K562 (cell line): ENCODE results near the gene FIGNL1. TPM values are rescaled to one million over a fixed set of nuclear protein-coding genes. Genes with fewer than 3 reads are reported as not detected.

ENCODE experiments used
- ATAC-seq: fragments of 200-7000 bp; cut with Tn5 transposase; 3 replicates; pipeline ENCODE4 v1.9.1; 2020; ENCODE audit warnings: moderate library complexity
- BruUV-seq: library from RNA; stranded (reverse); fragments of 400-500 nt; replicated peaks from 2 replicates; lab custom pipeline; 2021; lab: Mats Ljungman, UMichigan
- CTCF ChIA-PET: fragments of 300-600 bp; formaldehyde crosslinking; extraction: SDS; loops from one replicate; lab custom pipeline; 2021; ENCODE audit warnings: low intra/inter-chr PET ratio; lab: Yijun Ruan, JAX
- POLR2A ChIA-PET: fragments of 300-600, 350-650 bp; sonication (Branson Sonifier 250); formaldehyde crosslinking; extraction: SDS; loops from one replicate; lab custom pipeline; 2021; ENCODE audit warnings: antibody characterized with exemption, inconsistent platforms; lab: Yijun Ruan, JAX
- DNase-seq, 4 experiments: peaks; one replicate each; pipeline versions ENCODE4 v3.0.0 to v3.0.0-alpha.2; 2011 to 2018; ENCODE audit warnings: low spot score in 3 of 4, mixed read lengths in 3 of 4; ENCODE audit errors: extremely low read depth in 1 of 4
- FAIRE-seq: peaks from 2 replicates; lab custom pipeline; 2011; peaks lifted over from hg19 to GRCh38; lab: Jason Lieb, UNC
- H2AFZ ChIP-seq: 2 replicates; pipeline ENCODE4 v1.6.0; 2011; ENCODE audit warnings: low read depth, low read length, control low read depth, inconsistent platforms
- H3K27ac ChIP-seq: fragments of 200-600 bp; 3 replicates; pipeline ENCODE4 v1.8.0; 2011; ENCODE audit warnings: low read depth, mild to moderate bottlenecking, control low read depth, inconsistent platforms, low read length, moderate library complexity, mixed read lengths; ENCODE audit errors: extremely low read depth
- H3K27me3 ChIP-seq, 2 experiments: fragments of 300-600 bp in 1 of 2; 2 replicates in 1 of 2; 3 replicates in 1 of 2; pipeline versions ENCODE4 v1.6.0 to v1.8.0; 2011; ENCODE audit warnings: inconsistent platforms in 2 of 2, low read length in 2 of 2, mild to moderate bottlenecking in 1 of 2, mixed read lengths in 1 of 2, moderate library complexity in 1 of 2; ENCODE audit not compliant: control insufficient read depth in 2 of 2, insufficient read depth in 2 of 2
- H3K36me3 ChIP-seq: fragments of 300-600 bp; 3 replicates; pipeline ENCODE4 v1.8.0; 2011; ENCODE audit warnings: mild to moderate bottlenecking, low read length, inconsistent platforms; ENCODE audit not compliant: control insufficient read depth, insufficient read depth
- H3K4me1 ChIP-seq, 2 experiments: fragments of 200-600 bp in 1 of 2; replicated peaks in 1 of 2; 2 replicates in 1 of 2; 3 replicates in 1 of 2; pipeline versions ENCODE4 v1.5.1 to v1.8.0; 2011; ENCODE audit warnings: inconsistent platforms in 2 of 2, low read length in 2 of 2, mild to moderate bottlenecking in 1 of 2, mixed read lengths in 1 of 2, moderate library complexity in 1 of 2; ENCODE audit not compliant: control insufficient read depth in 2 of 2, insufficient read depth in 2 of 2
- H3K4me2 ChIP-seq: 2 replicates; pipeline ENCODE4 v1.6.1; 2011; ENCODE audit warnings: low read length, control low read depth, inconsistent platforms, mixed read lengths; ENCODE audit not compliant: insufficient read depth
- H3K4me3 ChIP-seq: fragments of 200-600 bp; sonication (generic), shearing (Covaris generic); 2 replicates; pipeline ENCODE4 v1.5.1; 2016; ENCODE audit warnings: control low read depth, inconsistent platforms
- H3K79me2 ChIP-seq: fragments of 200-600 bp; 3 replicates; pipeline ENCODE4 v1.8.0; 2011; ENCODE audit warnings: low read length, inconsistent platforms; ENCODE audit not compliant: control insufficient read depth, insufficient read depth
- H3K9ac ChIP-seq, 2 experiments: 2 replicates each; pipeline versions ENCODE4 v1.6.0 to v1.6.1; 2011; ENCODE audit warnings: low read depth in 2 of 2, low read length in 2 of 2, control low read depth in 1 of 2, inconsistent platforms in 1 of 2, mild to moderate bottlenecking in 1 of 2, mixed read lengths in 1 of 2; ENCODE audit not compliant: insufficient read depth in 1 of 2
- H3K9me1 ChIP-seq: one replicate; pipeline ENCODE4 v1.6.0; 2011; ENCODE audit warnings: inconsistent platforms, mild to moderate bottlenecking, low read length, moderate library complexity; ENCODE audit not compliant: control insufficient read depth, insufficient read depth
- H3K9me3 ChIP-seq: replicated peaks from 2 replicates; pipeline ENCODE4 v1.5.1; 2011; ENCODE audit warnings: low read depth, low read length, inconsistent platforms; ENCODE audit not compliant: control insufficient read depth, insufficient read depth
- H4K20me1 ChIP-seq: replicated peaks from 2 replicates; pipeline ENCODE4 v1.6.1; 2011; ENCODE audit warnings: low read length, inconsistent platforms, mixed read lengths; ENCODE audit not compliant: control insufficient read depth, insufficient read depth
- ARHGAP35 ChIP-seq: fragments of 450-650 bp; IDR thresholded peaks from 2 replicates; pipeline ENCODE4 v1.6.1; 2018; ENCODE audit not compliant: partially characterized antibody
- ELF2 ChIP-seq: fragments of 250-450 bp; sonication (Bioruptor Pico); IDR thresholded peaks from 2 replicates; pipeline ENCODE4 v1.5.0; 2021; ENCODE audit warnings: mild to moderate bottlenecking
- EP300 ChIP-seq: IDR thresholded peaks from 2 replicates; pipeline ENCODE4 v1.6.1; 2012; ENCODE audit warnings: low read length, improper control_type of control experiment
- FOXJ2 ChIP-seq: fragments of 200-800 bp; sonication (Bioruptor generic); IDR thresholded peaks from 2 replicates; pipeline ENCODE4 v1.6.1; 2016; ENCODE audit warnings: missing genetic modification characterization, missing compliant biosample characterization
- GATAD2B ChIP-seq: fragments of 450-650 bp; IDR thresholded peaks from 2 replicates; pipeline ENCODE4 v1.6.1; 2017; ENCODE audit warnings: mild to moderate bottlenecking, borderline replicate concordance
- NFATC3 ChIP-seq: fragments of 450-650 bp; IDR thresholded peaks from 2 replicates; pipeline ENCODE4 v1.6.1; 2017; ENCODE audit warnings: mild to moderate bottlenecking
- RBM34 ChIP-seq: fragments of 200-400 bp; formaldehyde crosslinking; IDR thresholded peaks from 2 replicates; pipeline ENCODE4 v1.6.1; 2018; ENCODE audit warnings: low read length, borderline replicate concordance; ENCODE audit not compliant: insufficient read depth
- SLC30A9 ChIP-seq: fragments of 250-450 bp; sonication (Bioruptor Pico); IDR thresholded peaks from 2 replicates; pipeline ENCODE4 v1.8.0; 2022; ENCODE audit warnings: mild to moderate bottlenecking, moderate library complexity
- ZBTB34 ChIP-seq: fragments of 250-450 bp; sonication (Bioruptor Pico); IDR thresholded peaks from 2 replicates; pipeline ENCODE4 v1.8.0; 2021; ENCODE audit warnings: mild to moderate bottlenecking, moderate library complexity
- ZNF175 ChIP-seq: fragments of 200-800 bp; sonication (Bioruptor generic); IDR thresholded peaks from 2 replicates; pipeline ENCODE4 v1.6.1; 2016; ENCODE audit warnings: low read depth, mild to moderate bottlenecking, missing genetic modification characterization, missing compliant biosample characterization
- ZNF324 ChIP-seq: fragments of 250-450 bp; sonication (Bioruptor Pico); IDR thresholded peaks from 2 replicates; pipeline ENCODE4 v1.4.0; 2020; ENCODE audit warnings: mild to moderate bottlenecking
- ZNF589 ChIP-seq: fragments of 200-800 bp; sonication (Bioruptor generic); IDR thresholded peaks from 2 replicates; pipeline ENCODE4 v1.6.1; 2016; ENCODE audit warnings: low read depth, missing genetic modification characterization, missing compliant biosample characterization
- WGBS: fragments of 100-300 bp; shearing (Covaris generic); methylation state at CpG from one replicate; pipeline ENCODE4 v1.1.6; 2016; ENCODE audit warnings: low coverage, mixed read lengths; ENCODE audit not compliant: insufficient coverage; ENCODE audit errors: missing lambda C conversion rate; 5-methylcytosine and 5-hydroxymethylcytosine counted together
- in situ Hi-C: fragments of 300-500 bp; cut with MboI; formaldehyde crosslinking; loops from 4 replicates; pipeline ENCODE4 v1.15.0; 2018; ENCODE audit warnings: inconsistent platforms, mixed read lengths
- intact Hi-C: fragments of 100-400 bp; cut with micrococcal nuclease; formaldehyde crosslinking; loops from 2 replicates; pipeline ENCODE4 v1.14.2; 2022
- polyA plus RNA-seq, 8 experiments: library from polyadenylated mRNA; depleted of rRNA in 4 of 8; stranded (reverse) in 5 of 8; unstranded in 3 of 8; fragments of >200 nt; fragmentation: Nextera tagmentation in 2 of 8; fragmentation: Illumina TruSeq in 1 of 8; extraction: Ambion mirVana in 2 of 8; extraction: Trizol in 1 of 8; gene quantifications; 2 replicates each; pipeline versions ENCODE4 v1.2.1 to v1.2.3, GENCODE V29; 2011 to 2014; ENCODE audit warnings: inconsistent platforms in 1 of 8, missing spikeins in 1 of 8
- total RNA-seq, 7 experiments: library from RNA; depleted of rRNA in 6 of 7; stranded (reverse); fragments of >200 nt in 6 of 7; fragmentation: Illumina TruSeq in 2 of 7; extraction: Trizol in 2 of 7; gene quantifications; 2 replicates each; pipeline versions ENCODE4 v1.2.1 to v1.2.3, GENCODE V29; 2011 to 2021; ENCODE audit warnings: low replicate concordance in 1 of 7
- TF ChIP-seq, protein P1 (sequence below): sonication (generic); formaldehyde crosslinking; IDR thresholded peaks from 2 replicates; pipeline ENCODE4 v1.8.0; 2023; ENCODE audit warnings: mild to moderate bottlenecking, missing genetic modification reagents
- TF ChIP-seq, protein P2 (sequence below): fragments of 250-450 bp; sonication (Bioruptor Pico); IDR thresholded peaks from 2 replicates; pipeline ENCODE4 v1.9.0; 2021; ENCODE audit warnings: mild to moderate bottlenecking

FIGNL1 gene
- total and polyA plus RNA-seq, 9 of the 15 experiments (the other 6 are each of a cell fraction or from before 2014, with no cell fraction given) = 15.5 to 48.3 (median 27.6) TPM

DNA sequence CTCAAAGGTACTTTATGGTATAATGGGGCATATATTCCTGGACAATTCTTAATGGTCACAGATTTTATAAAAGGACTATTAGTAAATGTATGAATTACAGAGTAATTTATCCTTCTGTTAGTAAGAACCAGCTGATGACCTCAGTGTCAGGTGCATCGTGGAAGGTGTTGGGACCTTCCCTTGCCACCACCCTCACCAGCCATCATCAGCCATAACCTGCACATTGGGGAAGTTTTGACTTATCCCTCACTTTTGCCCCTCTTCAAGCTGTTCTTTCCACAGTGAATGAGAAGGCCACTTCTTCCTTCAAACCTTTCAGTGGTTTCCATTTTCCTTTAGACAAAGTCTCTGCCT is 52.2 kb downstream of the FIGNL1 start (continued):
- TF ChIP-seq, protein P1, sequence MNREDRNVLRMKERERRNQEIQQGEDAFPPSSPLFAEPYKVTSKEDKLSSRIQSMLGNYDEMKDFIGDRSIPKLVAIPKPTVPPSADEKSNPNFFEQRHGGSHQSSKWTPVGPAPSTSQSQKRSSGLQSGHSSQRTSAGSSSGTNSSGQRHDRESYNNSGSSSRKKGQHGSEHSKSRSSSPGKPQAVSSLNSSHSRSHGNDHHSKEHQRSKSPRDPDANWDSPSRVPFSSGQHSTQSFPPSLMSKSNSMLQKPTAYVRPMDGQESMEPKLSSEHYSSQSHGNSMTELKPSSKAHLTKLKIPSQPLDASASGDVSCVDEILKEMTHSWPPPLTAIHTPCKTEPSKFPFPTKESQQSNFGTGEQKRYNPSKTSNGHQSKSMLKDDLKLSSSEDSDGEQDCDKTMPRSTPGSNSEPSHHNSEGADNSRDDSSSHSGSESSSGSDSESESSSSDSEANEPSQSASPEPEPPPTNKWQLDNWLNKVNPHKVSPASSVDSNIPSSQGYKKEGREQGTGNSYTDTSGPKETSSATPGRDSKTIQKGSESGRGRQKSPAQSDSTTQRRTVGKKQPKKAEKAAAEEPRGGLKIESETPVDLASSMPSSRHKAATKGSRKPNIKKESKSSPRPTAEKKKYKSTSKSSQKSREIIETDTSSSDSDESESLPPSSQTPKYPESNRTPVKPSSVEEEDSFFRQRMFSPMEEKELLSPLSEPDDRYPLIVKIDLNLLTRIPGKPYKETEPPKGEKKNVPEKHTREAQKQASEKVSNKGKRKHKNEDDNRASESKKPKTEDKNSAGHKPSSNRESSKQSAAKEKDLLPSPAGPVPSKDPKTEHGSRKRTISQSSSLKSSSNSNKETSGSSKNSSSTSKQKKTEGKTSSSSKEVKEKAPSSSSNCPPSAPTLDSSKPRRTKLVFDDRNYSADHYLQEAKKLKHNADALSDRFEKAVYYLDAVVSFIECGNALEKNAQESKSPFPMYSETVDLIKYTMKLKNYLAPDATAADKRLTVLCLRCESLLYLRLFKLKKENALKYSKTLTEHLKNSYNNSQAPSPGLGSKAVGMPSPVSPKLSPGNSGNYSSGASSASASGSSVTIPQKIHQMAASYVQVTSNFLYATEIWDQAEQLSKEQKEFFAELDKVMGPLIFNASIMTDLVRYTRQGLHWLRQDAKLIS (CRISPR knock-in tag) = no peak
- TF ChIP-seq NFATC3 = no peak

GRCh38 chr7:50397320-50397970 is 52.7 kb downstream of the FIGNL1 start:
- in situ Hi-C loops = no loop called here
- Histone ChIP-seq H3K4me1 (peaks cover 10 to 12% of the 10 kb centered on the region in 2 experiments; a peak in 3 of 5 replicates), H2AFZ (no peak overlapping the region), H4K20me1 (no peaks in the 10 kb centered on the region), H3K79me2 (no peaks in the 10 kb centered on the region), H3K27me3 (no peaks in the 10 kb centered on the region), H3K9ac (no peak overlapping the region), H3K4me3 (no peak overlapping the region), H3K9me3 (no peaks in the 10 kb centered on the region), H3K27ac (no peak overlapping the region), H3K9me1 (no peaks in the 10 kb centered on the region), H3K4me2 (no peak overlapping the region), H3K36me3 (peaks cover 81% of the 10 kb centered on the region)
- ChIA-PET POLR2A (no interaction called here), CTCF (no interaction called here)
- no peak for FAIRE-seq
- ATAC-seq = no peak
- intact Hi-C loops = no loop called here
- DNase-seq = no peak
- WGBS = 61% methylated on average over 2 of the region's 2 CpGs
- TF ChIP-seq, protein P2, sequence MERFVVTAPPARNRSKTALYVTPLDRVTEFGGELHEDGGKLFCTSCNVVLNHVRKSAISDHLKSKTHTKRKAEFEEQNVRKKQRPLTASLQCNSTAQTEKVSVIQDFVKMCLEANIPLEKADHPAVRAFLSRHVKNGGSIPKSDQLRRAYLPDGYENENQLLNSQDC (CRISPR knock-in tag) = no peak
- no peak for TF ChIP-seq EP300
- TF ChIP-seq ZNF175 (CRISPR knock-in tag) = no peak
- no peak for TF ChIP-seq SLC30A9
- no peak for TF ChIP-seq ZBTB34 (CRISPR knock-in tag)
- no peak for TF ChIP-seq ZNF589 (CRISPR knock-in tag)
- no peak for TF ChIP-seq RBM34
- no peak for TF ChIP-seq FOXJ2 (tag)
- no peak for TF ChIP-seq ELF2 (CRISPR knock-in tag)
- no peak for TF ChIP-seq GATAD2B
- no peak for TF ChIP-seq ARHGAP35
- TF ChIP-seq ZNF324 (CRISPR knock-in tag) = no peak
- no TSS peak for BruUV-seq
